Lower lobe of right lung (tissue), 2 donors: ENCODE data around the gene VIM. TPM values are rescaled to one million over a fixed set of nuclear protein-coding genes. Genes with fewer than 3 reads are reported as not detected.

ENCODE experiments used
- ATAC-seq, 2 donors: fragments of 200-7000 bp; cut with Tn5 transposase; one replicate each; pipeline ENCODE4 v1.9.1; 2020 to 2022; ENCODE audit warnings: mild to moderate bottlenecking in 2 of 2, moderate library complexity in 2 of 2
- DNase-seq: peaks from one replicate; pipeline ENCODE4 v3.0.0-alpha.2; 2020
- H3K27ac ChIP-seq: fragments of 200-600 bp; one replicate; pipeline ENCODE4 v1.8.0; 2022
- H3K27me3 ChIP-seq: fragments of 200-600 bp; one replicate; pipeline ENCODE4 v1.8.0; 2022; ENCODE audit warnings: low read depth
- H3K36me3 ChIP-seq: fragments of 200-600 bp; one replicate; pipeline ENCODE4 v1.8.0; 2022; ENCODE audit warnings: mild to moderate bottlenecking
- H3K4me1 ChIP-seq: fragments of 200-600 bp; one replicate; pipeline ENCODE4 v1.8.0; 2022
- H3K4me3 ChIP-seq: fragments of 200-600 bp; one replicate; pipeline ENCODE4 v1.8.0; 2022; ENCODE audit warnings: mild to moderate bottlenecking
- H3K9me3 ChIP-seq: fragments of 200-600 bp; one replicate; pipeline ENCODE4 v1.8.0; 2022
- intact Hi-C: fragments of 100-400 bp; cut with DNase I; formaldehyde crosslinking; loops from one replicate; pipeline ENCODE4 v1.11.0; 2022
- total RNA-seq: library from RNA; stranded (reverse); fragmentation: NEBNext Ultra II Directional; extraction: Animal tissue kit (Norgen Biotek cat#: 25700); gene quantifications from one replicate; pipeline ENCODE4 v1.2.1, GENCODE V29; 2021
- TF ChIP-seq, protein P1 (sequence below): fragments of 200-600 bp; IDR thresholded peaks from one replicate; pipeline ENCODE4 v1.8.0; 2022; ENCODE audit warnings: antibody characterized with exemption, mild to moderate bottlenecking
- donor health status: DM: no; HTN: yes; CAD: no; lungs with severe emphysema.

Gene VIM
- total RNA-seq, 1 donor from 2014 or later: 1,797 TPM

DNA sequence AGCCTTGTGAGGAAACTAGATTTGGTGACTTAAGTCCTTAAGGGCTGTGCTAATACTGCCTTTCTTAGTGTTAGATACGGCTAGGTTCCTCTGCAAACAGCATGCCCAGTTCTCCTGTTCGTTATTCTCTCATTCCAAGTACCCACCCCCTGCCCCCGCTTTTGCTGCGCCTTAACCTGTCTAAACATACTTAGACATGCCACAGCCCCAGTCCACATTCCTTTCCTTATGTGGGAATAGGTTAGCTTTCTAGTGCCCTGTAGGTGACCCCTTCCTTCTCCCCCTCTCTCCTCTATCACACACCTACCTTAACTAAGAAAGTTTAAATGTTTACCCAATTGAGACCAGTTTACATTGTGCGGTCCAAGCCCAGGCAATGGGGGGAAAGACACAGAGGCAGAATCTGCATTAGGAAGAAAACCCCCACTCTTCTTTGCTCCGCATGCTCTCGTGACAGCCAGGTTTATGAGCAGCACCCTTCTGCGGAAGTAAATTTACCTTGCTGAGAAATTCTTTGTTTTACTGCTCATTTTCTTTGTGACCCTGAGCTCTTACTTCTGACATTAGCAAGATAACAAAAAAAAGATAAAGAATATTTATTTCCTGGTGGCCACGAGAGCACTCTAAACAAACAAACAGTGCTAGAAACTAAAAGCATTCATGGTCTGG, 48.8 kb downstream of the VIM start:
- no peak overlapping the region for H3K27ac ChIP-seq
- intact Hi-C loops: no loop called here
- H3K4me3 ChIP-seq: no peak overlapping the region
- no peak for DNase-seq
- H3K36me3 ChIP-seq: no peaks in the 10 kb centered on the region
- ATAC-seq: no peak
- peaks cover under 1% of the 10 kb centered on the region for H3K9me3 ChIP-seq
- no peaks in the 10 kb centered on the region for H3K27me3 ChIP-seq
- TF ChIP-seq, protein P1, sequence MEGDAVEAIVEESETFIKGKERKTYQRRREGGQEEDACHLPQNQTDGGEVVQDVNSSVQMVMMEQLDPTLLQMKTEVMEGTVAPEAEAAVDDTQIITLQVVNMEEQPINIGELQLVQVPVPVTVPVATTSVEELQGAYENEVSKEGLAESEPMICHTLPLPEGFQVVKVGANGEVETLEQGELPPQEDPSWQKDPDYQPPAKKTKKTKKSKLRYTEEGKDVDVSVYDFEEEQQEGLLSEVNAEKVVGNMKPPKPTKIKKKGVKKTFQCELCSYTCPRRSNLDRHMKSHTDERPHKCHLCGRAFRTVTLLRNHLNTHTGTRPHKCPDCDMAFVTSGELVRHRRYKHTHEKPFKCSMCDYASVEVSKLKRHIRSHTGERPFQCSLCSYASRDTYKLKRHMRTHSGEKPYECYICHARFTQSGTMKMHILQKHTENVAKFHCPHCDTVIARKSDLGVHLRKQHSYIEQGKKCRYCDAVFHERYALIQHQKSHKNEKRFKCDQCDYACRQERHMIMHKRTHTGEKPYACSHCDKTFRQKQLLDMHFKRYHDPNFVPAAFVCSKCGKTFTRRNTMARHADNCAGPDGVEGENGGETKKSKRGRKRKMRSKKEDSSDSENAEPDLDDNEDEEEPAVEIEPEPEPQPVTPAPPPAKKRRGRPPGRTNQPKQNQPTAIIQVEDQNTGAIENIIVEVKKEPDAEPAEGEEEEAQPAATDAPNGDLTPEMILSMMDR: no peak
- no peaks in the 10 kb centered on the region for H3K4me1 ChIP-seq

DNA sequence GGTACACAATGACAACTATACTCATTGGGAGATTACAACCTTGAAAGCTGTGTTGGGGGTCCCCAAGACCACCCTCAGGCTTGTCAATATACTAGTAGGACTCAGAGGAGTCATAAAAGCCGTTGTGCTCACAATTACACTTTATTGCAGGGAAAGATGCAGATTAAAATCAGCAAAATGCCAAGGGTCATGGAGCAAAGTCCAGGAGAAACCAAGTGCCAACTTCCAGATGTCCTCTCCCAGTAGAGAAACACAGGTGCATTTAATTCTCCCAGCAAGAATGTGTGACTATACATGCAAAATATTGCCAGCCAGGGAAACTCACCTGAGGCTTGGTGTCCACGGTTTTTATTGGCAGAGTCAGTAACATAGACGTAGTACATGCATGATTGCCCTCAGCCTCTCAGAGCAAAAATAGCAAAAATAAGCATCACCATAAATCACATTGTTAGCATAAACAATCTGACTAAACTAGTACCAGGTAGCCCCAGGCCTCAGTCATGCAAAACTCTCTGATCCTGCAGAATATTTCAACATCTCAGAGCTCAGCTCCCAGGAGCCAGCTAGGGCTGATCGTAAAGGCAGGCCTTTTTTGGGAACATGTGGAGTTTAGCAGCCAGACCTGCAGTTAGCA, 50.7 kb downstream of the VIM start:
- Histone ChIP-seq H3K27me3 (no peaks in the 10 kb centered on the region), H3K4me1 (no peaks in the 10 kb centered on the region), H3K4me3 (no peak overlapping the region), H3K27ac (no peak overlapping the region), H3K36me3 (no peaks in the 10 kb centered on the region), H3K9me3 (peaks cover 11% of the 10 kb centered on the region)
- intact Hi-C loops: no loop called here
- TF ChIP-seq, protein P1: no peak
- no peak for ATAC-seq
- no peak for DNase-seq

DNA sequence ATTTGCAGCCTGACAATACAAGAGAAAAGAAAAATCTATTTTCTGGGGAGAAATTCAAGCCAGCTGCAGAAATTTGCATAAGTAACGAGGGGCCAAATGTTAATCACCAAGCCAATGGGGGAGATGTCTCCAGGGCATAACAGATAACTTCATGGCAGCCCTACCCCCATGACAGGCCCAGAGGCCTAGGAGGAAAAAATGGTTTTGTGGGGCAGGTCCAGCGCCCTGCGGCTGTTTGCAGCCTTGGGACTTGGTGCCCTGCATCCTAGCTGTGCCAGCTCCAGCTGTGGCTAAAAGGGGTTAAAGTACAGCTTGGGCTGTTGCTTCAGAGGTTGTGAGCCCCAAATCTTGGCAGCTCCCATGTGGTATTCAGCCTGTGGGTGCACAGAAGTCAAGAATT, 54.3 kb downstream of the VIM start:
- no peak for ATAC-seq
- intact Hi-C loops: no loop called here
- no peaks in the 10 kb centered on the region for H3K4me1 ChIP-seq
- DNase-seq: no peak
- TF ChIP-seq, protein P1: no peak
- H3K27me3 ChIP-seq: peaks cover 3% of the 10 kb centered on the region
- H3K9me3 ChIP-seq: peaks cover 11% of the 10 kb centered on the region
- no peak overlapping the region for H3K4me3 ChIP-seq
- no peaks in the 10 kb centered on the region for H3K36me3 ChIP-seq
- no peak overlapping the region for H3K27ac ChIP-seq

DNA sequence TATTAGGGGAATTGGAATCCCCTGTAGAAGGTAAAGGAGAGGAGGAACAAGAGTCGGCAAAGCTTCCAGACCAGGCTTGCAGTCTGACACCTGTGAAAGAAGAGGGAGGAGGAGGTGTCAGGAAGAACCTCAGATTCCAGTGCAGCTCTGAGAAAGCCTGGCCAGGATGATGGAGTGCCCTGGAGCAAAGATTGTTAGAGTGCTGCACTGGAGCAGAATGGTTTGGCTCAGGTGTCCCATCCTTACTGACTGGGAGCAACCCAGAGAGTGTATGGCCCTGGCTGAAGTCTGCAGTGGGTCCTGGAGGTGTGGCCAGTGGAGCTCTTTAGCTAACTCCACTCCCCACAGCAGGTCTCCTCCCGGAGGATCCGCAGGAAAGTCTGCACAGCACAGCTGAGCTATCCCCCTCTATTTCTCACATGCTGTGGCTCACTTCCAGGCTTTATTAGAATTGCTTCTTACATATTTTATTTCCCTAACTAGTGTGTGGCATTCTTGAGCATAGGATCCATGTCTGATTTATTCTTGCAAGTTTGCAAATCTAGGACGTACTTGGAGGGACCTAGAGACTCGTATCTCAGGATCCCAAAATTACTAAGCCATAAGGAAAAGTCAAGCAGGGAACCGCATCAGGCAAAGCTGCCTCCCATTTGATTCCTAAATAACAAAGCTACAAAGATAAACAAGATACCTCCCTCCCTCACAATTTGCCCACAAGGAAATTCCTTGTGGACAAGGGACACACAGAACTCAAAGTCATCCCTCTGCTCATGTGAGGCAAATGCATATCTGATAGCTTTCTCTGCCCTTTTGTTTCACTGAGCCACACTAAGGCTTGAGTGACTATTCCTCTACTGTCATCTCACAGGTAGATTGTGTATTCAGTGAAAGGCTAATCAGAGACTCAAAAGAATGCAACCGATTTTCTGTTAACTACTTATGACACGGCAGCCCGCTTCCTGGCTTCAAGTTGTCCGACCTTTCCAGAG, 58.8 kb downstream of the VIM start:
- ATAC-seq (peak in 1 of 2 donors; percentile 25), DNase-seq (no peak)
- TF ChIP-seq, protein P1: no peak
- no peaks in the 10 kb centered on the region for H3K4me1 ChIP-seq
- H3K36me3 ChIP-seq: no peaks in the 10 kb centered on the region
- no peak overlapping the region for H3K4me3 ChIP-seq
- H3K9me3 ChIP-seq: peaks cover 11% of the 10 kb centered on the region
- peaks cover 10% of the 10 kb centered on the region for H3K27me3 ChIP-seq
- no peak overlapping the region for H3K27ac ChIP-seq
- intact Hi-C loops: no loop called here

Other genes starting within 250 kb of the VIM start
- gene CUBN, start 98.4 kb upstream of the VIM start, total RNA-seq: 2.2 TPM
- 7.9 TPM for gene TRDMT1, start 26.6 kb upstream of the VIM start, total RNA-seq
- 12.5 TPM for gene ST8SIA6, start 226.4 kb downstream of the VIM start, total RNA-seq